GM19438 (cell line): ENCODE data around the gene ALPG.
"Not testable (repeated sequence)": the region's sequence is repeated elsewhere in the genome, so short reads cannot be mapped to it uniquely, and the experiment has no call there.

ENCODE experiments used
- ATAC-seq: cut with Tn5 transposase; IDR thresholded peaks from one replicate; pipeline ENCODE4 v1.9.1; 2021; ENCODE audit warnings: low read depth; ENCODE audit not compliant: unreplicated experiment

The ALPG gene

DNA sequence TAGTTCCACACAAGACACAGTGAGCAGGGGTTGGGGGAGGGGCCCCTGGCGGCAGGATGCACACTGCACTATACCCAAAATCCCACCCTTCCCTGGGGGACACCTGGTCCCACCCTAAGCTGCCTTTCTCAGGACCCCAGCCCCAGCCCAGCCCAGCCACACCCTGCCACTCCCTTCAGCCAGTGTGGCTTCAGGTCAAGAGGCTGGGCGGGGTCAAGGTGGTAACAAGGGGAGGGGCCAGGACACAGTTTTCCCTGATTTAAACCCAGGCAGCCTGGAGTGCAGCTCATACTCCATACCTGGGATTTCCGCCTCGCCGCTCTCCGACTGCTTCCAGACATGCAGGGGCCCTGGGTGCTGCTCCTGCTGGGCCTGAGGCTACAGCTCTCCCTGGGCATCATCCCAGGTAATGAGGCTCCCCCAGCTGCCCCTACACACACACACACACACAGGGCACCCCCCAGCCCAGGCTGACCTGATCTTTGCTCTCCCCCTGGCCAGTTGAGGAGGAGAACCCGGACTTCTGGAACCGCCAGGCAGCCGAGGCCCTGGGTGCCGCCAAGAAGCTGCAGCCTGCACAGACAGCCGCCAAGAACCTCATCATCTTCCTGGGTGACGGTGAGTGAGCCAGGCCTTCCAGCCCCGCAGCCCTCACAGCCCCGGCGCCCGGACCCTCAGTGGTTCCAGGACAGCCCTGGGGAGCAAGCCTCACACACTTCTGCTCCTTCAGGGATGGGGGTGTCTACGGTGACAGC lies at the start of gene ALPG:
TSS of gene ALPG (plus strand) at position 289 of the 755 bp plus-strand sequence. CDS start at position 340, 51 bp downstream.
- no peak for ATAC-seq

DNA sequence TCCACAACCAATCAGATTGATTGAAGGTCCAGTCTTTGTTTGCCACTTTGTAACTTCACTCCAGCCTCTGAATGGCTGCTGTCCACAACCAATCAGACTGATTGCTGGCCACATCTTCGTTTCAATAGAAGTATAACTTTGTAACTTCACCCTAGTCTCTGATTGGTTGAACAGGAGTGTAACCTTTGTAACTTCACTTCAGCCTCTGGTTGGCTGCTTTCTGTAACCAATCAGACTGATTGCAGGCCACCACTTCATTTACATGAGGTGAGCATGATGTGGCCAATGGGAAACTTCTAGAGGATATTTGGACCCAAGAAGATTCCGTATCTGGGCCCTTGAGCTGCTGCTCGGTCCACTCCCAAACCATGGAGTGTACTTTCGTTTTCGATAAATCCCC lies 45.0 kb upstream of the ALPG start:
- ATAC-seq: no peak

DNA sequence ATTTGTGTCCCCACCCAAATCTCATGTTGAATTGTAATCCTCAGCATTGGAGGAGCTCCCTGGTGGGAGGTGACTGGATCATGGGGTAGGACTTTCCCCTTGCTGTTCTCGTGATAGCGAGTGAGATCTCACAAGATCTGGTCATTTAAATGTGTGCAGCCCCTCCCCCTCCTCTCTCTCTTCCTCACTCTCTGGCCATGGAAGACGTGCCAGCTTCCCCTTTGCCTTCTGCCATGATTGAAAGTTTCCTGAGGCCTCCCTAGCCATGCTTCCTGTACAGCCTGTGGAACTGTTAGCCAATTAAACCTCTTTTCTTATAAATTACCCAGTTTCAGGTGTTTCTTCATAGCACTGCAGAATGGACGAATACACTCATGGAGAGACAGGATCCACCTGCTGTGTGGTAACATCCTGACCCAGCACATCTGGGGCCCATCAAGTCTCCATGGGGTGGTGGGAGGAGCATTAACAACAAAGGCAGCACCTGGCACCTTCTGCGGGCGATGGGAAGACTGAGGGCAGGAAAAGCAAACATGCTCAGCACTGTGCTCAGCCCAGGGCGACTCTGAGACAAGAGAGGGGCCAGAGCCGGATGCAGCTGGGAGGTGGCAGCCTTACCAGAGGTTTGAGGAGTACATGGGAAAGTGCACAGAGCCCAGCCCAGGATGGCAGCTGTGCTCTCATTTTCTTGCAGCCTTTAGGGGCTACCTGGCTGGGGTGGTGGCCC lies 44.3 kb upstream of the ALPG start:
- ATAC-seq: no peak

DNA sequence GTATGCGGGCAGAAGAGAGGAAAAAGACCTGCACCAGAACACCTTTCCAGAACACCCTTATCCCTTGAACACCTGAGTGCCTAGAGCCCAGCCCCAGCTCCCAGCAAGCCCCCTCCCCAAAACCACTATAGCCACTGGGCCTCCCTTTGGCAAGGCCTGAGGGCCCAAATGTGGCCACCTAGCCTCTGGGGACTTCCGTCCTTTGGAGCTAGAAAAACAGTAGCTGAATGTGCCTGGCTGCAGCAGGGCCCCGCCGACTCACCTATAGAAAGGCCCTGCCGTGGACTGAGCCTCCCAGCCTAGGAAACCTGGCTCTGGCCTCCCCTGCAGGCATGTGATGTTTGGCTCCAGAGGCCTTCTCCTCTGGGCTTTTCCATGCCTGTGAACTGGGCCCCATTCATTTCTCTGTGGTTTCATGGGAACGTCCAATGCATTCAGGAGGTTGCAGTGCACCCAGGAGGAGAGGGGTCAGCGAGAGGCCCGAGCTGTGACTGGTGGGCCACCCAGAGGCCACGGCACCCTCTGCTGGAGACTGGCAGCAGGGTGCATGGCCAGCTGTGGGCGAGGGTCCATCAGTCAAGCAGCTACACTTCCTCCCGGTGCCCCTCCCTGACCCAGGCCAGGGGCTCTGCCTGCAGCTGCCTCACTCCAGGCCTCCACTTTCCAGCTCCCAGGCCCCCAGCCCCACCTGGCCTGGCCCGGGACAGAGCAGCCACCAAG lies 43.4 kb upstream of the ALPG start:
- not testable (repeated sequence) for ATAC-seq

DNA sequence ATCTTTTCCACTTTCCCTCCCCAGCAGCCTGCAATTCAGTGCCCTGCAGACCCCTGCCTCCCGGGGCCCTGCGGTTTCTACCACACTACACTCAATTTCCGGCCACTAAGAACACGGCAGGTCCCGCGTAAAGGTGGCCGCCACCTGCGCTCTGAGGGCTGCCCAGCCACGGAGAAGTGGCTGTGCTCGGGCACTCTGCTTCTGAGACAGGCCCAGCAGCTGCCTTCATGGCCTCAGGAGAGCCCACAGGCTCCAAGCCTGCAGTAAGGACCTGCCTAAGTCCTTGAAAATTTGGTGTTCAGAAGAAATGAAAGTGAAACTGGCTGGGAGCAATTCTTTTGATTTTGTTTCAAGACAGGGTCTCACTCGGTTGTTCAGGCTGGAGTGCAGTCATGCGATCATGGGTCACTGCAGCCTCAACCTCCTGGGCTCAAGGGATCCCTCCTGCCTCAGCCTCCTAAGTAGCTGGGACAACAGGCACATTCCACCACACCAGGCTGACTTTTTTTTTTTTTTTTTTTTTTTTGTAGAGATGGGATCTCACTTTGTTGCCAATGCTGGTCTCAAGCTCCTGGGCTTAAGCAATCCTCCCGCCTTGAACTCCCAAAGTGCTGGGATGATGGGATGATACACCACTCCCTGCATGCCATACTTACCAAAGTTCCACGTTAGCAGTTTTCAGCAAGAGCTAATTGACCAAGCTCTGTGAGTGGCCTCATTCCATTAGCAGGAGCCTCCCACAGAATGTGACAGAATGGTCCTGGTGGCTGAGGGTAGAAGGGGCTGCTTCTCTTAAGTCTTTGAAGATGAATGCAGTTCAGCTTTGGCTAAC lies 42.6 kb upstream of the ALPG start:
- peak; percentile 63 for ATAC-seq

DNA sequence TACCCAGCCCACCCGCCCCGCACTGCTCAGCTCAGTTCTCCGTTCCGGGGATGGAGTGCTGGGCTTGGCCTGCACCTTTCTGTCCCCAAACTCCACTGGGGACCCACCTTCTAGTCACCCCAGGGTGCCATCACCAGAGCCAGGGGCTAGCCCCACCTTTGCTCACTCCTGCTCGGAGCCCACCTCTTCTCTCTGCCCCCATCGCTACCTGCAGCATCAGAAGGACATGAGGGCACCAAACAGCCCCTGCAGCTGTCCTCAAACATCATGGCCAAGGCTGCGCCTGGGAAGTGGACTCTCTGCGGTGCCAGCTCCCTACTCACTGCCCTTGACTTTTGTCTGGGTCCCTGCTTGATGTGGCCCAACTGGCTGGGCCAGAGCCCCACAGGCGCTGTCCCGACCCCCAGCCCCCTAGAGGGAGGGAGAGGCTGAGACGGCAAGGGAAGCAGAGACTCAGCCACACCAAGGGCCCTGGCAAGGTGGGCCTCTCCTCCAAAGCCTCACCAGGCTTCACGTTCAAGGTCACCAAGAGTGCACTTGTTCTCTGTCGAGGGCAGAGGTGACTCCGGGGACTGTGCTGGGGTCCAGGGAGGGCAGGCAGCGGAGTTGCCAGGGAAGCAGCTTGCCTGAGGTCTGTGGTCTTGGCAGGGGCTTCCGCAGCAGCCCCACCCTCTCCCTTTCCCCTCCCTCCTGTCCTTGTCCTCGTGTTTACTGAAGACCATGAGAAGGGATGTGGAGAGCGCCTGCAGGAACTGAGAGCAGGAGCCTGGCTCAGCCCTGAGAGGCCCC lies 41.6 kb upstream of the ALPG start:
- not testable (repeated sequence) for ATAC-seq

DNA sequence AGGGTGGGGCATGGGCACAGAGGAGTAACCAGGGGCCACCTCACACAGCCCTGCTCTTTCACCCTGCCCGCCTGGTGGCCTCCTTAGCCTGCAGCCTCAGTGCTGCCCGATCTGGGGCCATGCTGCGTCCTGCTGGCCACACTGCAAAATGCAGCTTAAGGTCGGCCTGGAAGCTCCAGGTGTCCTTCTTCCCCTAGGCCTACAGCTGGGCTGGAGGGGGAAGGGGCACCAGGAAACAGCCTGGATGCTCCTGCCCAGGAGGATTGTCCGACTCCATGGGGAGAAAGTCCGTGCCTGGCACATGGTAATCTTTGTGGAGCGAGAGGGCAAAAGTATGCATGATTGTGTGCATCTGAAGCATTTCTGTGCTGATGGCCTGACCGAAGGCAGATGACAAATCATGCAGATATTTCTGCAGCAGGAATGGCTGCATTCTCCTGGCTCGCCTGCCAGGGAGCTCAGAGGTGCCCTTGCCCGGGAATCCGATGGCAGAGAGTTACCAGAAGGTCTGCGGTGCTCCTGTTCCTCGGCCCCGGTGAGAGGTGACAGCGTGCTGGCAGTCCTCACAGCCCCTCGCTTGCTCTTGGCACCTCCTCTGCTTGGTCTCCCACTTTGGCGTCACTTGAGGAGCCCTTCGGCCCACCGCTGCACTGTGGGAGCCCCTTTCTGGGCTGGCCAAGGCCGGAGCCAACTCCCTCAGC lies 40.9 kb upstream of the ALPG start:
- no peak for ATAC-seq

DNA sequence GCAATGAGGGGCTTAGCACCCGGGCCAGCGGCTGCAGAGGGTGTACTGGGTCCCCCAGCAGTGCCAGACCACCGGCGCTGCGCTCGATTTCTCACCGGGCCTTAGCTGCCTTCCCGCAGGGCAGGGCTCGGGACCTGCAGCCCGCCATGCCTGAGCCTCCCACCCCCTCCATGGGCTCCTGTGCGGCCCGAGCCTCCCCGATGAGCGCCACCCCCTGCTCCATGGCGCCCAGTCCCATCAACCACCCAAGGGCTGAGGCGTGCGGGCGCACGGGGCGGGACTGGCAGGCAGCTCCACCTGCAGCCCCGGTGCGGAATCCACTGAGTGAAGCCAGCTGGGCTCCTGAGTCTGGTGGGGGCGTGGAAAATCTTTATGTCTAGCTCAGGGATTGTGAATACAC lies 40.2 kb upstream of the ALPG start:
- not testable (repeated sequence) for ATAC-seq

DNA sequence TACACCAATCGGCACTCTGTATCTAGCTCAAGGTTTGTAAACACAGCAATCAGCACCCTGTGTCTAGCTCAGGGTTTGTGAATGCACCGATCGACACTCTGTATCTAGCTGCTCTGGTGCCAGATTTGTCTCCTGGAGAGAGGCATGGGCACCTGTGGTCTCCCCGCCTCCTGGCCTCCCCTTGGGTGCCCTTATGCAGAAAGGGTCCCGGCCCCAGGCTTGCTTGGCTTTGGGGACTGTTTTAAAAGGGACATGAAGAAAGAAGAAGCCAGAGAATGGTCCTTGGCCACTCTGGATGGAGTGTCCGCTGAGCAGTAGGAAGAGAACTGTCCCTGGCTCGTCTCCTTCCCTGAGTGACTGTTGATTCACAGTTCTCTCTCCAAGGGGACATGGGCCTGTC lies 39.6 kb upstream of the ALPG start:
- ATAC-seq: no peak

DNA sequence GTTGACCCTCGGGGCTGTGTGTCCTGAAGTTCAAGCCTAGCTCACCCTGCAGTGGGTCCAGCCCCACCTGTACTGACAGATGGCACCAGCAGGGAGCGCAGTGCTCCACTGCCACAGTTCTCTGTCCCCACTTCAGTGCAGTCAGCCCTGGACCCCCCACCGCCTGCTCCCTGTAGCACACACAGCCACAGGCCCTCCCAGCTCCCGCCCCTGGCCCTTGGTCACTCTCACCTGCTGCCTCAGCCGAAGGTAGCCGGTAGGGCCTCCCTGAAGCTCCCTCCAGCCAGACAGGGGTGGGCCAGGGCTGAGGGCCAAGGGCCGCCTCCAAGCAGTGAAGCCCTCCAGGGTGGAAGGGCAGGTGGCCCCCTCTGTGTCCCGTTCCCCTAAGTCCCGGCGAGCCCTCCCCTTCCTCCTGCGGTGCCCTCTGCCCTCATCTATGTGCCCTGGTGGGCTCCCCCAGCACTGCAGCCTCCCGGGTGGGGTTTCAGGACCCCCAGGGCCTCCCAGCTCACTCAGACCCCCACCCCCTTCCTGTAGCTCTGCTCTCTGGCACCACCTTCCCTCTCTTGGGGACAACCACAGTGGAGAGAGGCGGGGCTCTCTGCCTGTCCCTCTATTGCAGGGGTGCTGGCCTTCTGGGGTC lies 38.9 kb upstream of the ALPG start:
- no peak for ATAC-seq

DNA sequence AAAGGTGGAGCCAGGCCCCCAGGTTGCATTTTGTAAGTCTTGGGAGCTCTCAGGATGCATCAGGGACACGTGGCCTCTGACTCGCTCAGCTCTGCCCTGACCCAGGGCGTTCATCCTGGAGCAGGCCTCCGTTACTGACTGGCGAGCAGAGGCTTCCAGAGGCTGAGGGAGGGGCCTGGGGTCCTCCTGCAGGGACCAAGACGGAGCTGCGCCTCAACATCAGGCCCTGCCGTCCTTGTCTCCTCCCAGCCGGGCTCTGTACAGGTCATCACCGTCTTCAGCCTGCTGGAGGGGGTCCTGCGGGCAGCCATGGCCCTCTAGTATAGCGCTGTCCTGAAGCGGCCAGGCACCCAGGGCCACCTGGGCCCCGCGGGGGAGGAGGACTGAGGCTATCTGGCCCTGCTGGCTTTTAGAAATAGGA lies 38.3 kb upstream of the ALPG start:
- ATAC-seq: no peak

DNA sequence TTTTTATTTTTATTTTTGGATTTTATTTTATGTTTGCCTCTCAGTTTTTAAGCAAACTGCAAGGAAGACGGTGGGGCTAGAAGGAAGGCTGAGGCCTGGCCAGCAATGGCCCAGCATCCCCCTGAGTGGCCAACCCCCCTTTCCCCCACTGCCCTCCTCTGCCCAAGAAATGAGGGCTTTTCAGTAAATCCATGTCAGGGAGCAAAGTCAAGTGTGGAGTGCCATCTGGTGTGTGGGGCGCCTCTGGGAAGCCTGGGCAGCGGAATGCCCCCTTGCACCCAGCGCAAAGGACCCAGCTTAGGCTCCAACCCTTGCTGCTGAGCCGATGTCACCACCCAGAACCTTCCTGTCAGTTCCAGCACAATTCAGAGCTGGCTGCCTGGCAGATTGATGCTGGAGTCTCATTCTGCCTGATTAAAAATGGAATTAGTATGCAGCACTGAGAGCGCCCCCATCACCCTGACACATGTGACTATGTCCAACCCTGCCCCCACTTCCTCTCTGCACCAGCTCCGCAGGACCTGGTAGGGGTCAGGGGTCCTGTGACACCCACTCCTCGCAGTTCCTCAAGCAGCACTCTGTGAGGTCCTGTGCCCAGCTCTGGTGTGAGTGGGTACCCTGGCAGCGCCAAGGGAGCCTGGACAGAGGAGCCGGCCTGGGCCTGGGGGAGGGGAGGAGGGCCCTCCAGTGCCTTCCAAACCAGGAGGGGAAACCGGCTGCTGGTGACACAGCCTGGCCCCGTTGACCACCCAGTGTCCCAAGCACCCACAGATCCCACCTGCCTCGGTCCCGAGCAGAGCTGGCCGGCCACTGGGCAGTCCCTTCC lies 37.3 kb upstream of the ALPG start:
- ATAC-seq: no peak

DNA sequence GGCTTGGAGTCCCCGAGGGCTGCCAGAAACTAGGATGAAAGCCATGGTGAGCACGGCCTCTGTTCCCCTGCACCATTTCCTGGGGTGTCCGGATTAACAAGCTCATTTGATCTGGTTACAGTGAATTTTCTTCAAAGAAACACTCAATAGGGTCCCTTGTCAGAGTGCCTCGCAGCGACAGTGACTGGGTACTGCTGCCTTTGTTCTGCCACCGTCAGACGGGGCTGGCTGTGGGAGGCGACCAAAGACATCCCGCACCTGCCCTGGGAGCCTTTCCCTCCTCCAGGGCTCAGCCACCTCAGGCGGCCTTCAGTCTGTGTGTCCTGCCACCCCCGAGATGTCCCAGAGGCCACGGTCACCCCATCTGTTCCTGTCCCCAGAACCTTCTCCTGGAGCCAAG lies 36.6 kb upstream of the ALPG start:
- ATAC-seq: not testable (repeated sequence)

DNA sequence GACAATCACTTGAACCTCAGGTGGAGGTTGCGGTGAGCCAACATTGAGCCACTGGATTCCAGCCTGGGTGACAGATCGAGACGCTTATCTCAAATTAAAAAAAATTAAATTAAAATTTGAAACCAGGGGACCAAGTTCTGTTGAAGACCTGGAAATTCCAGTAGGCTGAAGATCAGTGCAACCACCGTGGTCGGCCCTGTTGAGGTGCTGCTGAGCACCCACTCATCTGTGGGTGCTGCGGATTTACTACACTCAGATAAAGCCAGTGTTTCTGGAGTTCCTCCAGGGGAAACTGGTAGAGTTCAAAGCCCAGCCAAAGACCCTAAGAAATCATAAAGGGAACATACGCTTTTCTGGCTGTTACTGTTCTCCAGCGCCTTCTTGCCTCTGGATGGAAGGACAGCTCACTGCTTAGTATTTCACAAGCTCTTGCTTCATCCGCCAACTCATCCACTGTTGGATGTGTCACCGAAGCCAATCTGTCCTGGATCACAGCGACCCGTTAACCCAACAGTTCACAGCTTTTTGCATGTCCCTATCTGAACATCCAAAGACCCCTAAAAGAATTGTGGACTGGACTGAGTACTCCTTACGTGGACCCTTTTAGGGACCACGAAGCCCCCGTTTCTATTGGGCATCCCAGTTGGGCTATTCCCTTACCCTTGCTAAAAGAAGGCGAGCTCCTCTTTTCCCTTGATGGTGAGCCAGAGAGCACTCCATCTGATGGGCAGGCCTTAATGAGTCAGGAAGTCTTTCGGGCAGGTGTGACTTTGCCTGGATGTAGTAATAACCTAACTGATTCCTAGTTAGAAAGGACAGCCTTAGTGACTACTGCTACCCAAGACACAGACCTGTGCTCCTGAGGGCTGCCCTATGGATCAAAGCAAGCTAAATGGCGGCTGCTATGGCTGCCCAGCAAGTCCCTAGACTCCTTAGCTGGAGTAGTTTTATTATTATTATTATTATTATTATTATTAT lies 34.1 kb upstream of the ALPG start:
- ATAC-seq: no peak

DNA sequence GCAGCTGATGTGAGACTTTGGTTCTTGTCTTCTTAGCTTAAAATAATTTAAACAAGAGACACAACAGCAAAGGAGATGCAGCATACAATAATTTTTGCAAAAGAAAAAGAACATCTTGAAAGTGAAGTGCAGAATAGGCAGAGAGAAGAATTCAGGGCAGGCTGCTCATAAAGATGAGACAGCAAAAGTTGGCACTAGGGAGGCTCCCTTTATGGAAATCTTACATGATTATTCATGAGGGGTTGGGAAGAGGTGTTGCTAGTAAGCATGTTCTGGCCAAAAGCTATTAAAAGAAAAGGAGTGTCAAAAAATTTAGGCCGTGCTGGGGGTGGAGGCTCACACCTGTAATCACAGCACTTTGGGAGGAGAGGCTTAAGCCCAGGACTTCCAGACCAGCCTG lies 32.3 kb upstream of the ALPG start:
- no peak for ATAC-seq

DNA sequence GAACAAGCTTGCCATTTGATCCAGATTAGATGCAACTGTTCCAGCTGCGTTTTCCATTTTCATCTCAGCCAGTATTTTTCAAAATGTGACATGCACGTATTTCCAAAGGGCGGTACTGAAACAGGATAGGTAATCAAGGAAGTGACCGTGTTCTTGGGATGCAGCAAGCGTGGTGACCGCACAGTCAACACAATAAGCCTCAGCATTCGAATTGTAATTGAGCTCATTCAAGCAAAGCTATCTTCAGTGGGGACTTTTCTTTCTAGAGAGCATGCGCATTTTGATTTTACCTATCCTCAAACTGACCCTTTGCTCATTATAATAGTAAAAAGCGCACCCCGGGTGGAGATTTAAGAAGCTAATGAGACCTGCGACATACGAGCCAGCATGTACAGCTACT lies 31.5 kb upstream of the ALPG start:
- no peak for ATAC-seq

DNA sequence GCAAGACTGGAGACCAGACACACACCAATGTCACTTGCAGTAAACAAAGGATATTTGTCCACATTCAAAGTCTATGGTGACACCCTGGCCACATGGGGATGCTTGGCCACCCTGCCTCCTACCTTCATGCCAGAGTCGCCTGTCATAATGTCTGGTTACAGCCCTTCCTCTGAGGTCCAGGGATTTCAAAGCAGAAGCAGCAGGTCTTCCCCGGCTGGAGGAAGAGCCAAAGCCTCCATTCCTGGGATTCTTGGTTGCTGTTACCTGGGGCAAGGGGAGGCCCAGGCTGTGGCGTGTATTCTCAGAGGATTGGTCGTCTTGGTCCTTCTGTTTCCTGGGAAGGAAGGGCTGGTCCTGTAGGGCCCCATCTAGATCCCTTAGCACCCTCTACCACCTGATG lies 30.4 kb upstream of the ALPG start:
- no peak for ATAC-seq
